SH-SY5Y (cell line): Measurements from ENCODE around the gene TMEM235.

ENCODE experiments used
- GATA2 ChIP-seq: IDR thresholded peaks from 2 replicates; pipeline ENCODE4 v1.6.1; 2011; ENCODE audit warnings: mild to moderate bottlenecking, low read depth, low read length
- GATA3 ChIP-seq: IDR thresholded peaks from 2 replicates; pipeline ENCODE4 v1.6.1; 2011; ENCODE audit warnings: low read depth, mild to moderate bottlenecking, low read length, moderate library complexity

DNA sequence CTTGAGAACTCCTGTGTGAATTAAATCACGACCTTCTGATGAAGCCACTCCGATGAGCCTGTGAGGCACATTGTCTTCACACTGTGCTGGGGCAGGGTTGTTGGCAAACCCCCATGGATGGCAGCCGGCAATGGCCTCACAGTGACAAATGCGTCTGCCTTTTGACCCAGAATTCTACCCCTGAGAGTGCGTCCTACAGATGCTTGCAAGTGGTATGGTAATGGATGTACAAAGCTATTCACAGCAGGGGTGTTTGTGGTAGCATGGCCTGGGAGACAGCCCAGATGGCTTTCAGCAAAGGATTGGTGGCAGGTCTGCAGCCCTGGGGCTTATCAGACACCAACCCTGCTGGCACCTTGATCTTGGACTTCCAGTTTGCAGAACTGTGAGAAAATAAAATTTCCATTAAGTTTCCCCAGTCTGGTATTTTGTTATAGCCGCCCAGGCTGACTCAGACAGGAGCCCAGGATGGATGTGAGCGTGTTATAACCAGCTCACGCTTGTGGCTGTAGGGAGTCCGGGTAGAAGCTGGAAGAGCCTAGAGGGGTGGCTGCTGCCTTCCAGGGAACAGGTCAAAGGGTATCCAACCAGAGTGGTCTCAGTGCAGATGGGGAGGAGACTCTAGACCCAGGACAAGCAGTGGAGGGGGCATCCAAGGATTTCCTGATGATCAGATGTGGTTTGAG, 34.1 kb upstream of the TMEM235 start:
- no peak for TF ChIP-seq GATA2
- TF ChIP-seq GATA3: no peak
